Stimulated activated memory B cell treated with anti-CD40 and anti-IgM and Interleukin-4, amounts not matched to agents 10 μg/mL and 1 μg/mL and 100 μg/mL, for 72 hours (primary cell): ENCODE data around the gene NR5A2.

ENCODE experiments used
- ATAC-seq: fragments of 150-1000 bp; cut with Tn5 transposase; 2 replicates; pipeline ENCODE4 v1.10.0; 2021
- H3K27ac Mint-ChIP-seq: one replicate; pipeline ENCODE4 v1.8.0; 2022; ENCODE audit warnings: mild to moderate bottlenecking, mixed read lengths
- H3K27me3 Mint-ChIP-seq: one replicate; pipeline ENCODE4 v1.8.0; 2022; ENCODE audit warnings: mixed read lengths
- H3K36me3 Mint-ChIP-seq: one replicate; pipeline ENCODE4 v1.8.0; 2022; ENCODE audit warnings: mixed read lengths
- H3K4me1 Mint-ChIP-seq: one replicate; pipeline ENCODE4 v1.8.0; 2022; ENCODE audit warnings: mixed read lengths
- H3K4me3 Mint-ChIP-seq: one replicate; pipeline ENCODE4 v1.8.0; 2022; ENCODE audit warnings: mild to moderate bottlenecking, moderate library complexity, mixed read lengths
- H3K9me3 Mint-ChIP-seq: one replicate; pipeline ENCODE4 v1.8.0; 2022; ENCODE audit warnings: mixed read lengths

Gene NR5A2

DNA sequence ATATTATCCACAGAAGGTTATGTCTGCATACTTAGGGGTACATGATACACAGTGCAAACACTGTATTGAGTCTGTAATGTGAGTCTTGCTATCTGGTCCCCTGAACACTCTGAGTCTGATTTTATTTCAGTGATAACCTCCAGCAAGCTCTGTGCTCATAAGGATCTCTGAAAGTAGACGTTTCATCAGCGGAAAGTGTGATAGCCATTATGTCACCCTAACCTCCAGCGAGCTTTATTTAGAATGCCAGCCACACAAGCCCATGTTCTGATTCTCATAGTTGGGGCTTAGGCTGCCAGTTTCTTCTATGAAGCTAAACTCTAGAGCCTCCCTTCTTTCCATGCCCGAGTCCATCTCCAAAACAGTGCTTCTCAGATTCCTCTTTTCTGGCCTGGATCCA, 3.3 kb downstream of the NR5A2 start:
- Mint-ChIP-seq H3K27ac (no peak overlapping the region), H3K36me3 (no peaks in the 10 kb centered on the region)

DNA sequence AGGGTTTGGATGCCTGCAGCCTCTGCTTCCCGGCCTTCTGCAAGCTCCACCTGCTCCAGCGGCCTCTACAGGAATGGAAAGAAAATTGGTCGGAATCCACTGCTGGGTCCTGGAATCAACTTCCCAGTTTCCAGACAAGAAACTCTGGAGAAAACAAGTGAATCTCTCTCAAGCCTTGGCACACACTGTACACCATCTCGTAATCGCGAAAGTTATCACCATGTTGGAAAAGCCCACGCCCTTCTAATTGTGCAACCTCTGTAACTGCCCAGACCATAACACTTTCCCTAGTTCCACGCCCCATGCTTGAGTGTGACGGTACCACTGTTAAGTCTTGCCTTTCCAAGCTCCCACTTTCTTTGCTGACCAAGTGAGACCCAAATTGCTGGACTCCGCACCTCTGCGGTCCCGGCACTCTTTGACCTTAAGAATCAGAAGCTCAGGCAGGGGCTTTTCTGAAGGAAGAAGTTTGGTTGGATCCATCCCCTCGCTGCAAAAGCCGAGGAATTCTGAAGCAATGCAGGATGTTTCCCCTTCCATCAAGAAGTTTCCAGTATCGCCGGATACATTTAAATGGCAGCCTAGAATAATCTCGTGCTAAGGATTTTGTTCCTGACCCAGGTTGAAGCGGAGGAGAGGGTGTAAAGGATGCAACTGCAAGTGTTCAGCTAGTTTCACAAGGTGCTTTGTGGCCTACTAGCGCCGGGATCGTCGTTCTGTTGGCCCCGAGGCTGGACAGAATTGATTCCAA, 6.2 kb downstream of the NR5A2 start:
- Mint-ChIP-seq H3K27me3 (peaks cover 14% of the 10 kb centered on the region), H3K9me3 (no peaks in the 10 kb centered on the region), H3K4me3 (no peak overlapping the region), H3K4me1 (peaks cover 20% of the 10 kb centered on the region), H3K36me3 (no peaks in the 10 kb centered on the region), H3K27ac (no peak overlapping the region)
- ATAC-seq: no peak

More for the DNA sequence above, 3.3 kb downstream of the NR5A2 start:
- H3K9me3 Mint-ChIP-seq: no peaks in the 10 kb centered on the region
- ATAC-seq: no peak
- peaks cover 20% of the 10 kb centered on the region for H3K27me3 Mint-ChIP-seq
- no peak overlapping the region for H3K4me3 Mint-ChIP-seq
- peaks cover 11% of the 10 kb centered on the region for H3K4me1 Mint-ChIP-seq

DNA sequence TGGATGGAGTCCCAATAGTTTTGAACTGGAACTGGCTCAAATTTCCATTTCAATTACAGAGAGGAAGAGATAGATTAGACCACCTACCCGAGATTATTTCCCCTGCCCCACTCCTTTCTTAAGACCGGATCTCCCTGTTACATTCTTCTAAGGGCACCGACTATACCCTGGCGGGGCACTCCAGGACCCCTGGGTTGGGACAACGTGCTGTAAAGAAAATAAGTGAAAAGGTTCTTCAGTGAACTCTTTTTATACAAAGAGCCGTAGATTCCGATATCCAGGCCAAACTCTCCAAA, 6.7 kb downstream of the NR5A2 start:
- Mint-ChIP-seq H3K4me1 (peaks cover 22% of the 10 kb centered on the region), H3K27me3 (peaks cover 11% of the 10 kb centered on the region), H3K9me3 (no peaks in the 10 kb centered on the region)

DNA sequence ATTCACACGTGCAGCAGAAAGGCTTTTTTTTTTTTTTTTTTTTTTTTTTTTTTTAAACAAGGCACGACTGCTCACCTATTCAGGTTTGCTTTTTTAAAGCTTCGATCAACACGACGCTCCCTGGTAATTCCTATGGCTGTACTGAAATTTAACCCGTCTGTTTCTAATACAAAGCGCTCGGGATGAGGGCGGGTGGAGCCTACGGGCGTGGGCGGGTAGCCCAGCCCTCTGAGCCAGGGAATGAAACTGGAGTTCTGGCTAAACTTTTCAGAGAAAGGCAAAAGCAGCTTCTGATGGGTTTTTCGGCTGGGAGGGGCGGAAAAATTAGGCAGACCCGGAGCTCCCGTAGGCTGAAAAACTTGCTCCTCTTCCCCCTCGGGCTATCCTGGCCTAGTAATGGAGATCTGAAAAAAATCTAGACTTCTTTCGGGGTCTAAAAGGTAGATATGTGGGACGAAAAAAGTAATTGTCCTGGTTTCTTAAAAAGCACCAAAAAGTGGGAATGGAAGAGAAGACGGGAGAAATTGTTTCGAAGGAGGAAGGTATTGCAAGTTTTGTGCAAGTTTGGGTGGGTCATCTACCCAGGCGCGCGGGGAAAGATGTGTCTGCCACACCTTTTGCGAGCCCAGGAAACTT, 7.4 kb downstream of the NR5A2 start:
- Mint-ChIP-seq H3K4me1 (peaks cover 23% of the 10 kb centered on the region), H3K9me3 (no peaks in the 10 kb centered on the region), H3K4me3 (no peak overlapping the region), H3K27me3 (peaks cover 4% of the 10 kb centered on the region), H3K27ac (no peak overlapping the region), H3K36me3 (no peaks in the 10 kb centered on the region)
- no peak for ATAC-seq

More for the DNA sequence above, 6.7 kb downstream of the NR5A2 start:
- no peak for ATAC-seq
- H3K4me3 Mint-ChIP-seq: no peak overlapping the region
- H3K36me3 Mint-ChIP-seq: no peaks in the 10 kb centered on the region
- H3K27ac Mint-ChIP-seq: no peak overlapping the region

DNA sequence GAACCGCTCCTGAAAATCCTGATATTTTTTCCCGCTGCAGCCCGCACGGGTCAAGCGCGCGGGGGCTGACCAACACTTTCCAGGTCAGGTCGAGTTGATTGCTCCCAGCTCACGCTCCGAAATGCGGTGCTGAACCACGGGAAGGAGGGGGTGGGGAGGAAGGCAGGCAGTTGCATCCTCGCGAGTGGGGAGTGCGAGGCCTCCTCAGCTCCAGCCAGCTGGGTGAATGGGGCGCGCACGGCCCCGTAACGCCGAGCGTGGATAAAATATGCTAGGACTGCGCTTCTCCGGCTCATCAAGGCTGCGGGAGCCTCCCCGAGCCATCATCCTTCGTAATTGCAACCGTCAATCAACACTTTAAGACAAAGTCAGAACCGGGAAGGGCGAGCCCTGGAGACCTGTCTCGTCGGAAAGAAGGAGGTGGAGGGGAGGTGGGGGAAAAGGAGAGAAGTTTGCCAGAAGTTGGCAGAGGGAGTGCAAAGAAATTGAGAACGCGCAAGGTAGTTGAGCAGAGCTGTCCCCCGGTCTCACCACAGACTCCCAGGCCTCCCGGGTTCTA, 8.0 kb downstream of the NR5A2 start:
- Mint-ChIP-seq H3K36me3 (no peaks in the 10 kb centered on the region), H3K9me3 (no peaks in the 10 kb centered on the region), H3K4me3 (no peak overlapping the region), H3K27ac (no peak overlapping the region), H3K4me1 (peaks cover 29% of the 10 kb centered on the region), H3K27me3 (no peaks in the 10 kb centered on the region)
- ATAC-seq: no peak

DNA sequence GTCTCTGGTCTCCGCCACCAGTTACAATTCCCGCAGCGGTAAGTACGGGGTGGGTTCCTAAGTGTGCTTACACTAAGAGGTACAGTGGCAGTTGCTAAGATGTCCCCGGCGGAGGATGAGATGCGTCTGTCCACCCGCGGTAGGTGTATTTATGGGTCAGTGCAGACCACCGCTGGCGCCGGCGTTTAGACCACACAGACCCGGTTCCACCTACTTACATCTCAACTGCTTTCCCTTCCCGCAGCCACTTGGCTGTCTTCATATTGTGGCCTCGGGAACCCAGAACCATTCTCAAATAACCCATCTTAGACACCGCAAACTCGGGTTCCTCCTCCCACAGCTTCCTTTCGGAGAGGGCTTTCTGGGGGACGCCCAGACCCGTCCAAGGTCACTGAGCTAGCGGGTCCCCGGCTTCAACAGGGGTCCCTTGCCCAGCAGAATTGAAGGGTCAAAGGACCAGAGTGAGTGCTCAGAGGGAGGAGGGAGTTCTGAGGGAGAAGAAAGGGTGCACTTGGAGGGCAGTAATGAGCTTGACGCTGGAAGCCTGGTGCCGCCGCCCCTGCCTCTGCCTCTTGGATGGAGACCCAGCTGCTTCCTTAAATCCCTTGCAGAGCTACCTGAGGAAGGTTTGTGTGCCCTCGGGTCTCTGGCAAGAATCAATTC, 8.6 kb downstream of the NR5A2 start:
- H3K27me3 Mint-ChIP-seq: no peaks in the 10 kb centered on the region
- H3K27ac Mint-ChIP-seq: no peak overlapping the region
- no peak for ATAC-seq
- H3K9me3 Mint-ChIP-seq: no peaks in the 10 kb centered on the region
- H3K4me3 Mint-ChIP-seq: no peak overlapping the region
- no peaks in the 10 kb centered on the region for H3K36me3 Mint-ChIP-seq
- peaks cover 34% of the 10 kb centered on the region for H3K4me1 Mint-ChIP-seq

DNA sequence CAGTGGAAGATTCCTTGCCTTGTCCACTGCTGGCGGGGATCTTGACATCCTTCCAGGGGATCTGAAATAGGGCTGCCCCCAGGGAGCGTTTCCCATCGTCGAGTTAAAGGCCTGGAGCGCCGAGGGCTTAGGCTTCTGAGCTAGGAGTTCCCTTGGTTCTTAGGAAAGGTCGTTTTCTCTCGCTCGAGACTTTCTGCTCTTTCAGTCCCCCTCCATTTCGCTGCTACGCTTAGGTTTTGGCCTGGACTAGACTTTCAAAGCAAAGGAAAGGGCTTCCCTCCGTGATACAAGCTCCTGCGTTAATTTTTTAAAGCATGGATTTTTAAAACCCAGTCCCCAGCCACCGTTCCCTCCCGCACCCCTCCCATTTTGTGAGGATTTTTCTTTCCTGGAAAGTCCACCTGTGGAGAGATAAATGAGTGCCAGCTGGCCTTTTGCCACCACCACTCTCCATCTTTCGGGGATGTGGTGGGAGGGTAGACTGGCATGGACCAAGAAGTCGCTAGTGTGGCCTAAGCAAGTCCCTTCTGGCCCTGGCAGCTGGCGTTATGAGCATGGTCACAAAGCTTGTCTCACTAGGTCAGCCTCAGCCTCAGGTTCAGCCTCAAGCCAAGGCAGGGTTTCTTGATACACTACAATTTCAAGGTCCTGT, 9.2 kb downstream of the NR5A2 start:
- ATAC-seq: no peak
- H3K9me3 Mint-ChIP-seq: no peaks in the 10 kb centered on the region
- H3K27ac Mint-ChIP-seq: no peak overlapping the region
- H3K4me1 Mint-ChIP-seq: peaks cover 40% of the 10 kb centered on the region
- H3K27me3 Mint-ChIP-seq: no peaks in the 10 kb centered on the region
- H3K4me3 Mint-ChIP-seq: no peak overlapping the region
- no peaks in the 10 kb centered on the region for H3K36me3 Mint-ChIP-seq

DNA sequence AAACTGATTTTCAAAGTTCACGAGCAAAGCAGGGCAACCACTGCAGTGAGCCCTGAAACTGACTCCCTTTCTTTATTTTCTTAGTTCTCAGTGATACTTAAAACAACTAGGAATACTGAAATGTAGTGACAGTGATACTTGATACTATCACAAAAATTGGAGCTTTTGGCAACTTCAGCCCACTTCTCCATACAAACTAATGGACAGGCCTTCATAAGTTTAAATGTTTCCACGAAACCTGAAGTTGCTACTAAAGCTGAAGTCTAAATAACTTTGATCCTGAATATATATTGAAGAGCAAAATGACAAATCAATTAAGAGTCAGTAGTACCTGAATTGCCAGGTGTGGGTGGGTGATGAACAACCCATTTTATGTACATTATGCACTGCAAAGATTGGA, 10.0 kb downstream of the NR5A2 start:
- no peak for ATAC-seq
- Mint-ChIP-seq H3K27me3 (no peaks in the 10 kb centered on the region), H3K9me3 (no peaks in the 10 kb centered on the region), H3K4me3 (no peak overlapping the region), H3K36me3 (no peaks in the 10 kb centered on the region), H3K4me1 (peaks cover 42% of the 10 kb centered on the region), H3K27ac (no peak overlapping the region)

DNA sequence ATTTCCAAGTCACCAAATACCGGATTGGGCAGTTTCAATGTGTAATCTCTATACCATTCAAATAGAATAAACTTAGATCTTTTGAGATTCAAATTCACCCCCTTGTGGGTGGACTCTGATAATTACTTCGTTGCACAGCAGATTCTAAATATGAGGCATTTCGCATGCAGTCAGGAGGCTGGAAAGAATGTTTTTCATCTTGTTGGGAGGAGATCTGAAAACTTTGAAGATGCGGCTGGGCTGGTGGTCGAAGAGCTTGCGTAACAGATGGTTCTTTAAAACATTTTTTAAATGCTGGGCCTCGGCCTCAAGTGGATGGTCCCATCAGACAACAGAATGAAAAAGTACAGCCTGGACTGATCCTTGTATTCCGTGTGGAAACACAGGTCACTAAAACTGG, 10.4 kb downstream of the NR5A2 start:
- no peak for ATAC-seq
- Mint-ChIP-seq H3K36me3 (no peaks in the 10 kb centered on the region), H3K4me1 (peaks cover 46% of the 10 kb centered on the region), H3K9me3 (no peaks in the 10 kb centered on the region), H3K27ac (no peak overlapping the region), H3K27me3 (no peaks in the 10 kb centered on the region), H3K4me3 (no peak overlapping the region)

DNA sequence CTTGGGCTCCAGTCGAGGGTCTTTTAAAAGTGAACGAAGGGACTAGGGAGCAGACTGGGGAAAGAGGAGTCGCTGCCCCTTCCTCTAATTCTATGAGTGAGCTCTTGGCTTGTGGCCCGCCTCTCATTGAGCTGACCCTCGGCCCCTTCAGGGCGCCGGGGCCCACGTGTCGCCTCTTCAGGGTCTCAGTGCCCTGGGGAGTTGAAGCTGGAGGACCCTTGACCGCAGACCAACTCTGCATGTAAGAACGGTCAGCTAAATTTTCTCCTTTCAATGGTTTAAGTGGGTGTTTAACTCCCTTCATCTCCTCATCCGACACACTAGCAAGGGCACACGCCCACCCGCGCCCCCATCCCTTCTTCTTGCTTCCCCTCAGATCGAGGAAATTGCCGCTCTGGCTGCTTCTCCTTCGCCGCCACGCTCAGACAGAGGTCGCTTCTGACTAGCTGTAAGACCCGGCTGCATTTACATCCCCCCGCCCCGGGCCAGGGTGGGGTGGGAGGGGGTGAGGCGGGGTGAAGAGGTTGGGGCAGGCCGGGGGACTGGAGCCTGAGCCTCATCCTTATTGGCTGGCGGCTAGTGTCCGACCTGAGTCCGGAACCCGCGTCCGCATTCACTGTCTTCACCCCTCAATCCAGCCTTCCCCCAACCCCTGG, 10.9 kb downstream of the NR5A2 start:
- Mint-ChIP-seq H3K36me3 (no peaks in the 10 kb centered on the region), H3K4me3 (peak overlapping the region; percentile 74), H3K4me1 (peaks cover 51% of the 10 kb centered on the region), H3K27me3 (no peaks in the 10 kb centered on the region), H3K9me3 (no peaks in the 10 kb centered on the region), H3K27ac (no peak overlapping the region)
- ATAC-seq: no peak

DNA sequence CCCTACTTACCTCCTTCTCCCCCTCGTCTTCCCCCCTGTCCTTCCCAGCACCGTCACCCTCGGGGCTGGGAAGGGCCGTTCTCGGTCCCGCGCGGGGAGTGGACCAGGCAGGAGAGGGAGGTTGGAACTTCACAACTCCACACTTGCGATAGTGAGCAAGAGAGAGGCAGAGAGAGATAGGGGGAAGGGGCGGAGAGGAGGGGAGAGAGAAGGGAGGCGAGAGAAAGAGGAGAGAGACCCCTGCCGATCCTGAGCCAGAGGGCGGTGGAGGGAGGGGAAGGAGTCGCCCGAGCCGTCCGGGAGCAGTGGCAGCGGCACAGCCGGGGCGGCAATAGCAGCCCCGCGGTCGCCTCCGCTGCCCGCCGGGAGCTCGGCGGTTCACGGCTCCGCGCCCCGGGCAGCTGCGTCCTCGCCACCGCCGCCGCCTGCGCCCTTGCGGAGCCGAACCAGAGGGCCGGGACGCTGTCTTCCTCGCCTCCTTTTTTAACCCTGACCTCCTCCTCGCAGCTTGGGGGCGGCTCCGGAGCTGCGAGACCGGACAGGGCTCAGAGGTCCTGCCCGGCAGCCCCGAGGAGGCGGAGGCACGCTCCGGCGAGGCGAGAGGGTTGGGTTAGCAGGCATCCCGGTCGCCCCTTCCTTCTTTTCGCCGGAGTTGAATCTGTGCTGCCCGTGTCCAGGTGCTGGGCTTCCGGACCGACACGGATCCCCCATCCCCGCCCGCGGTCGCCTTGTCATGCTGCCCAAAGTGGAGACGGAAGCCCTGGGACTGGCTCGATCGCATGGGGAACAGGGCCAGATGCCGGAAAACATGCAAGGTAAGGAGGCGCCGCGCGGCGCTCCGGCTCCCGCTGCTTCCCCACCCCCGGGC, 11.7 kb downstream of the NR5A2 start:
- H3K27ac Mint-ChIP-seq: no peak overlapping the region
- peak; percentile 55 for ATAC-seq
- H3K36me3 Mint-ChIP-seq: no peaks in the 10 kb centered on the region
- H3K4me1 Mint-ChIP-seq: peaks cover 53% of the 10 kb centered on the region
- H3K4me3 Mint-ChIP-seq: peak overlapping the region; percentile 89
- H3K27me3 Mint-ChIP-seq: no peaks in the 10 kb centered on the region
- no peaks in the 10 kb centered on the region for H3K9me3 Mint-ChIP-seq

DNA sequence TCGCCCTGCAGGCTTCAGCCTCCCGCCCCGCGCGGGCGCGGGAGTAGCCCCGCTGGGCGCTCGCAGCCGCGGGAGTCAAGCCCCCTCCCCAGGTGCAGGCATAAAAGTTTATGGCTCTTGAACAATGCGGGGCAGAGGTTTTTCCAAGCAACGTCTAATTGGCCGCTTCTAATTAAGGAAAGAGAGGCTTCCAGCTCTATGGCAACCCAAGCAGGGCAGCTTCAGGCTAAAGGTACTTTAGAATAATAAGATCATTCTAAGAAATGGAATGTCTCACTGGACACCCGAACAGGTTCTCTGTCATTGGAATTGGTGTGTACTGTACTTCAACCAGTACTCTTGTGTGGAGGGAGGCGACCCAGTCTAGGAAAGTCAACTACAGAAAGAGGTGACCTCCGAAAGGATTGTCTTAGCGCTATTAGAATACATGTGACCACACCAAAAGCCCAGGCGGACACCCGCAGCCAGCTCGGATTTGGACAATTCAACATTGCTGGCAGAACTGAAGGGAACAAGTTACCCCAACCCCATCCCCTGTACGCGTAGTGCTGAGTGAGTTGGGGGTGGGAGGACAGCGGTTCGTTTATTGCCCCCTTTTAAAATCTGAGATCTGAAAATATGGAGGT, 12.5 kb downstream of the NR5A2 start:
- no peak for ATAC-seq
- H3K4me1 Mint-ChIP-seq: peaks cover 53% of the 10 kb centered on the region
- no peaks in the 10 kb centered on the region for H3K36me3 Mint-ChIP-seq
- no peaks in the 10 kb centered on the region for H3K9me3 Mint-ChIP-seq
- peaks cover 3% of the 10 kb centered on the region for H3K27me3 Mint-ChIP-seq
- no peak overlapping the region for H3K27ac Mint-ChIP-seq
- H3K4me3 Mint-ChIP-seq: no peak overlapping the region

DNA sequence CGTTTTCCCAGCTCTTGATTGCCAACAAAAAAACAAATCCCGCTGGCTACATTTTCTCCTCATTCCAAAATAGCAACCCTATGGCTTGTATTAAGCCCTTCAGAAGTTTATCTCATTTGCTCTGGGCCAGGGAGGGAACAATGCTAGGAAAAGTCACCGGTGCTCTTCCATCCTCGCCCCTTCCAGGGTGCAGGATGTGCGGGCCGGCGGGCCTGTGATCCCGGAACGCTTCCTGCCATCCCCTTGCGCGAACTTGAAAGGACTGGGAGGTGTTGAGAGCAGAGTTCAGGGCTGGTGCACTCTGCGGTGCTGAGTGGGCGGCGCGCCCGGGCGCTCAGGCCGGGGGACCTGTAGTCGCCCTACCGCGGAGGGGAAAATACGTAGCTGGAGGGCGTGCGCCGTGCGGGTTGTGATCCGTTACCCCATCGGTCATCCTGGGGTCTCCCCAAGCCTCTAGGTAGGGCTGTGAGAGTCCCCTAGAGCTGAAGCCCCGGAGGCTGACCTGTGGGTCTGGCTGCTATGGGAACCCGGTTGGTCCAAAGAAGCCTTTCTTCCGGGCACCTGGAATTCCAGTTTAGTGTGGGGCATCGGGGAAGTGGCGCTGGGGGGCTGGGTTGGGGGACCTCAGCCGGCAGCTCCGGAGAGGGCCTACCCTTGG, 13.1 kb downstream of the NR5A2 start:
- no peak overlapping the region for H3K4me3 Mint-ChIP-seq
- peaks cover 53% of the 10 kb centered on the region for H3K4me1 Mint-ChIP-seq
- H3K36me3 Mint-ChIP-seq: no peaks in the 10 kb centered on the region

More for the DNA sequence above, 13.1 kb downstream of the NR5A2 start:
- ATAC-seq: no peak
- Mint-ChIP-seq H3K9me3 (no peaks in the 10 kb centered on the region), H3K27me3 (peaks cover 10% of the 10 kb centered on the region), H3K27ac (no peak overlapping the region)
